ENCODE measurements around the gene CTNNA2. TPM values are rescaled to one million over a fixed set of nuclear protein-coding genes. Genes with fewer than 3 reads are reported as not detected.

CTNNA2 gene
- total RNA-seq, 2 donors from 2014 or later, result not detected

DNA sequence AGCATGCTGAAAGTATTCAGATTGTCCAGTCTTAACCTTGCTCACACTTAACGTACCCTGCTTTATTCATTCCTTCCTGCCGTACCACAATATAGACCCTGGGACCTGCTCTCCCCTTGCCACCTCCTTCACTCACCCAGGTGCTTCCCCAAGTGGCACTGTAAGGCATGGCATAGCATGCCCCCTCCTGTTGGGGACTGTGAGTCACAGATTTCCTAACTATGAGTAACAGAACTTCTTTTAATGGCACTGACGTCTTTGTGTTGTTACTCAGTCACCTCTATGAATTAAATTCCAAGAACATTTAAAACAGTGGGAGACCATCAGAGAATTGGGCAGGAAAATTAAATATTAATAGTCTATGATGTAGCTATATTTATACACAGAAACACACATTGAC is 117.2 kb downstream of the CTNNA2 start:
- Mint-ChIP-seq H3K36me3 (ENCODE audit: low read depth) (no peaks in the 10 kb centered on the region), H3K27me3 (no peaks in the 10 kb centered on the region), H3K4me3 (no peak overlapping the region), H3K9me3 (peaks cover 24% of the 10 kb centered on the region), H3K27ac (no peak overlapping the region), H3K4me1 (no peaks in the 10 kb centered on the region)
- no peak for ATAC-seq (replicated peaks)

DNA sequence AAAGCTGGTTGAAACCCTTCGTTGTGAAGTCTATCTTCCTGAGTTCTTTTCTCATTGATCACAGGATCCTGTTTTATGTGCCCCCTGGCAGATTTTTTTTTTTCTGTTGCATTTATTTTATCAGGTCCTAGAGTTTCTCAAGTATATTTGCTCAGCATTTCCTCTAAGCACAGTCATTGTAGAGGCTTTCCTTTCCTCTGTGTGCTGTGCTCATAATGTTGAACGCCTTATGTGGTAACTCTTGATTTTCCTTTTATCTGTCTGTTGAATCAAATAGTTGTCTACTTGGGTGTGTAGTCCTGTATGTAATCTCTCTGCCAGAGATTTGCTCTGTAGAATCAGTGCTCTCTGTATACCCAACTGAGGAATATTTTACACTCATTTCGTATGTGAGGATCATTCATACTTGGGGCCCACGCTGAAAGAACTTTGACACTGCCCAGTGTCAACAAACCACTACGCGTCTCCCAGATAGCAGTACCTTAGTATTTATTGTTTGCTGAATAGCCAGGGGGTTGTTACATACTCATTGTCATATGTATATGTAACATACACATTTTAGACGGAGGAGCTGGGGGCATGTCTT is 118.2 kb downstream of the CTNNA2 start:
- H3K4me1 Mint-ChIP-seq, result no peaks in the 10 kb centered on the region
- H3K9me3 Mint-ChIP-seq, result peaks cover 24% of the 10 kb centered on the region
- no peak overlapping the region for H3K4me3 Mint-ChIP-seq
- no peaks in the 10 kb centered on the region for H3K36me3 Mint-ChIP-seq (ENCODE audit: low read depth)
- no peak for ATAC-seq (replicated peaks)
- H3K27me3 Mint-ChIP-seq, result no peaks in the 10 kb centered on the region
- H3K27ac Mint-ChIP-seq, result no peak overlapping the region

DNA sequence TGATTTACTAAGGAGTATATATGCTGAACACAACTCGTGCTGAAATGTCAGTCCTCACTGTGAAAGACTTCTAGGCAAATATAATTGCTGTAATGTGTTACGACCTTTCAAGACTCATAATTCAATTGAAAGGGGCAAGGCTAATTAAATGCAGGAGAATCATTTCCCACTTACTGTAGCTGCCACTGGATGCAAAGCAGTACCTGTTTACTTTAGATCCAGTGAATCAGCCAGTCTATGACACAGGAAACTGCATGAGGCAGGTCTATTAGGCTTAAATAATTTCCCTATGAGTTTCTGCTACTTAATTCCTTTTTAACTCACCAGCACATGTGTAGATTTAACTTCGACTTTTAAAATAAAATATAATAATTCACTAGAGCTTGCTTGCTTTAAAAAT is 125.6 kb downstream of the CTNNA2 start:
- no peak for ATAC-seq (replicated peaks)
- H3K27ac Mint-ChIP-seq, result no peak overlapping the region
- H3K36me3 Mint-ChIP-seq (ENCODE audit: low read depth), result no peaks in the 10 kb centered on the region
- H3K27me3 Mint-ChIP-seq, result no peaks in the 10 kb centered on the region
- H3K9me3 Mint-ChIP-seq, result peaks cover 21% of the 10 kb centered on the region
- no peak overlapping the region for H3K4me3 Mint-ChIP-seq
- H3K4me1 Mint-ChIP-seq, result no peaks in the 10 kb centered on the region

DNA sequence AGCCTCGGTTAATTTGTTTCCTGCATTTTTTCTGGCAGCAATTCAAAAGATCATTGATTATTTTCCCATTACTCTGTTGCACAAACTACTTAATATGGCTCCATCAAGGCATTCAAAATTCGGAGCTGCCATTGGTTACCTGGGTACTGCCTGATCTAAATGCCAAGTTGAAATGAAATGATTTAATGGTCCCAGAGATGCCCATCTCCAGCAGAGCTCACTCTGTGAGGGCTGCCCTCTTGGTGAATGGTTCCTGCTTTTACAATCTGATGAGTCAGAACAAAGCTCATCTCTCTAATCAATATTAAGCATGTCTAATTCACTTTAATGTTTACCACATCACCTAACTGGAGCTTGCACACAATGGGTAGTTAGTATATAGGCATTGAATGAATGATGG is 126.1 kb downstream of the CTNNA2 start:
- Mint-ChIP-seq H3K4me1 (no peaks in the 10 kb centered on the region), H3K4me3 (no peak overlapping the region), H3K36me3 (ENCODE audit: low read depth) (no peaks in the 10 kb centered on the region), H3K27me3 (no peaks in the 10 kb centered on the region), H3K27ac (no peak overlapping the region), H3K9me3 (peaks cover 21% of the 10 kb centered on the region)
- no peak for ATAC-seq (replicated peaks)

DNA sequence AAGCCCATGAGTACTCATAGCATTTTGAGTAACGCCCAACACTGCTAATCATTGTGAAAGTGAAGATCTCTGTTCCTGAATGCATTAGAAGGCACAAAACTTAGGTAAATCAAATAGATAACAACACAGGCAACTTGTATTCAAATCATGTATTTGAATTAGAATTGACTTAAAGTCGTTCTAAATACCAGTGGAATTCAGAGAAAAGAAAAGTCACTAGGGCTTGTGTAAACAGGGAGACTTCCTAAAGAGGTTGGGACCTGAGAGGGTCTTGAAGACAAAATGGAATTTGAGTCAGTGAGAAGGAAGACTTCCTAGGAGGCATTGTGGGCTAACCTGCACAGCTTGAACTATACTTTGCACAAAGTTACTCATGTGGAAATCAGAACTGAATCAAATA is 127.2 kb downstream of the CTNNA2 start:
- Mint-ChIP-seq H3K9me3 (peaks cover 18% of the 10 kb centered on the region), H3K36me3 (ENCODE audit: low read depth) (no peaks in the 10 kb centered on the region), H3K27me3 (no peaks in the 10 kb centered on the region)

DNA sequence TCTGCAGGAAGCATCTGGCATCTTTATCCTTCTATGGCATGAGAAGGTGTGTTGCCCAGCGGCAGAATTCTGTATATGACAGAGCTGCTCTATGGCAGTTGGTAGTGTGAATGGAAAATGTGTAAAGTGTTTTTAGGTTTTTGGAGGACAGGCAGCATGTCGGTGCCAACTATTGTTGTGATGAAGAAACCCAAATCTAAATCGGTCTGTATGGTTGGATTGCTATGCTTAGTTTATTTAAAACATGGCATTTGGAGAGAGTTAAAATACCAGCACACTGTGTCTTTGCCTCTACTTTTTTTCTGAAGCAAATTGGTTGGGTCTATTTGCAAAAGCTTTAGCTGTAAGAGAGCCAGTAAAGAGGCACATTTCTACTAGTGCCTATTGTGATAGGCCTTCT is 136.7 kb downstream of the CTNNA2 start:
- no peak overlapping the region for H3K27ac Mint-ChIP-seq
- ATAC-seq (replicated peaks), result no peak

More for the DNA sequence above, 127.2 kb downstream of the CTNNA2 start:
- H3K4me1 Mint-ChIP-seq, result no peaks in the 10 kb centered on the region
- no peak for ATAC-seq (replicated peaks)
- no peak overlapping the region for H3K27ac Mint-ChIP-seq
- H3K4me3 Mint-ChIP-seq, result no peak overlapping the region

DNA sequence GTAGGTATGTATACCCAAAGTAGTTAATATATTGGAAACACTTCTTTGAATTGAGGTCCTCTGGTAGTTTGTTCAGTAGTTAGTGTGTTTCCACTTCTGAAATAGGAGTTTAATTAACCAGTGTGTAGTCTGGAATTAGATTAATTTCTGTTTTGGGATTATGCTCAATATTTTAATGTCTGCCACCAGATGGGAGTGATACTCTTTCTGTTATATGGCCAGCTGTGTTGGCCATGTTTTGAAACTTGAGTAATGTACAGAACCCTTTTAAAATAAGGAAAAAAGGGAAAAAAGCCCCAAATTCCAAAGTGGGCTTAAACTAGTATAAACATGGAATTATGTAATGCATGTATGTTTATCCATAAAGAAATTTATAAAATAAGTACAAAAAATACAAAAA is 147.7 kb downstream of the CTNNA2 start:
- ATAC-seq (replicated peaks), result no peak
- peaks cover 20% of the 10 kb centered on the region for H3K9me3 Mint-ChIP-seq
- H3K4me1 Mint-ChIP-seq, result no peaks in the 10 kb centered on the region
- H3K27me3 Mint-ChIP-seq, result no peaks in the 10 kb centered on the region
- H3K36me3 Mint-ChIP-seq (ENCODE audit: low read depth), result no peaks in the 10 kb centered on the region
- H3K4me3 Mint-ChIP-seq, result no peak overlapping the region
- no peak overlapping the region for H3K27ac Mint-ChIP-seq

More for the DNA sequence above, 136.7 kb downstream of the CTNNA2 start:
- no peaks in the 10 kb centered on the region for H3K4me1 Mint-ChIP-seq
- peaks cover 27% of the 10 kb centered on the region for H3K9me3 Mint-ChIP-seq
- H3K27me3 Mint-ChIP-seq, result no peaks in the 10 kb centered on the region
- H3K36me3 Mint-ChIP-seq (ENCODE audit: low read depth), result no peaks in the 10 kb centered on the region
- H3K4me3 Mint-ChIP-seq, result no peak overlapping the region

DNA sequence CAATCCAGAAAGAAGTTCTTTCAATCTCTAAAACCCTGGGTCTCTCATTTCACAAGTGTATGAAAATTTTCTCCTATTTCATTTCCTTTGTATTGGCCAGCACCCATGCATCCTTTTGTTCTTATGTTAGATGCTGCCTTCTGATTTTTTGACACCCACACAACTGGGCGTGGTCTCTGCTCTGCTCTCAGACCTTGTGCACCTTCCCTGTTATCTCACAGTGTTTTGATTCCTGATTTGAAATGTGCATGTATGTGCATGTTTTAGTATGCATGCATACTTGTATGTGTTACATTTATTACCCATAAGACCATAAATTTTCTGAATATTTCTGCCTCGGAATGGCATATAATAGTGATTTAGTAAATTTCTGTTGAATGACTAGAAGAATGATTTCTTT is 152.2 kb downstream of the CTNNA2 start:
- Mint-ChIP-seq H3K27ac (no peak overlapping the region), H3K4me1 (no peaks in the 10 kb centered on the region), H3K9me3 (peaks cover 20% of the 10 kb centered on the region), H3K27me3 (no peaks in the 10 kb centered on the region), H3K36me3 (ENCODE audit: low read depth) (no peaks in the 10 kb centered on the region), H3K4me3 (no peak overlapping the region)
- ATAC-seq (replicated peaks), result no peak

DNA sequence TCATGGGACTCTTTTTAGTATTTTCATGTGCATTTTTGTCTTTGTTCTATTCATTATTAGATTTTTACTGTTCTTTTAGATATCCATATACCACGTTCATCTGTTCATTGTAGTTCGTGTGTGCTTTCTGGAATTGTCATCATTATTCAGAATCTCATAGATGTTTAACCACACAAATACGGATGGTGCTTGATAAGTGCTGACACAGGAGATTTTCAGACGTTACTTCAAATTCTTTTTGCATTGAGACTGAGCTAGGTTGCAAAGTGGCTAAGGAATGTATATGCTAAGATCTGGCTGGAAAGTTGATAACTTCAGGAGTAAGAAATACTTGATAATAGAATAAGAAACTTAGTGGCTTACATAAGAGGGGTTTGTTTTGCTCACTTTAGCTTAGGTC is 153.6 kb downstream of the CTNNA2 start:
- Mint-ChIP-seq H3K27ac (no peak overlapping the region), H3K4me3 (no peak overlapping the region), H3K36me3 (ENCODE audit: low read depth) (no peaks in the 10 kb centered on the region), H3K4me1 (no peaks in the 10 kb centered on the region), H3K27me3 (no peaks in the 10 kb centered on the region), H3K9me3 (peaks cover 20% of the 10 kb centered on the region)
- no peak for ATAC-seq (replicated peaks)

DNA sequence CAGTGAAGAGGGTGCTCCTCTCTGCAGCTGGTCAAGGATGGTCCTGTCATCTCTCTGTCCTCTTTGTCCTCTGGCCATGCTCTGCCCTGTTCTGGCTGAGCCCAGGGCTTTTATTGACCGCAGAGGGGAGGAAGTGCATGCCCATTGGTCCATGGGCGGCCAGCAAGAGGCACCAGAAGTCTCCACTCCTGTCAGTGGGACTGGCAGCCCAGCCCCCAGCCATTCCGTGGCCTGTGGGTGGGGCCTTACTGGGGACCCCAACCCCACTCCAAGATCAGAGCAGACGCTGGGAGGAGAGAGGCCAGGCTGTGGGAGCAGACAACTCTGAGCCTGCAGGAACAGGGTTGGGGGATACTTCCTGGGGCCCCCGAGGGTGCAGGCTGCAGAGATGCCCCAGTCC is 156.9 kb downstream of the CTNNA2 start:
- Mint-ChIP-seq H3K4me1 (no peaks in the 10 kb centered on the region), H3K36me3 (ENCODE audit: low read depth) (no peaks in the 10 kb centered on the region), H3K27me3 (no peaks in the 10 kb centered on the region)

DNA sequence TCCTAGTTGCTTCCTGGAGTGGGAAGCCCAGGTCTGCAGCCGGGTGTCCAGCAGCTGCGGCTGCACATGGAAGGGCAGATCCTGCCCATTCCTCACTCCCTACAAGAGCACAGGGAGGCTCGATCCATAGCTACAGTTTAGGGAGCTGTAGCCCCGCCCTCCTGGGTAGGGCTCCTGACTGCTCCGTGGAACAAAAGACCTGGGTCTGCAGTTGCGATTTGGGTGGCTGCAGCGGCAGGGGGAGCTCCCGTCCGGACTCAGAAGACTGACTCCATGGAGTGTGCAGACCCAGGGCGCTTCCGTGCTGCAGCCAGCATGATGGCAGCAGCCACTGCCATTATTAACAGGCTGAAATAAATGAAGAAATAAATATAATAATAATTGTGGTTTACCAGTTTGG is 157.3 kb downstream of the CTNNA2 start:
- Mint-ChIP-seq H3K4me3 (no peak overlapping the region), H3K36me3 (ENCODE audit: low read depth) (no peaks in the 10 kb centered on the region), H3K27ac (no peak overlapping the region), H3K4me1 (no peaks in the 10 kb centered on the region), H3K9me3 (peaks cover 6% of the 10 kb centered on the region), H3K27me3 (no peaks in the 10 kb centered on the region)
- ATAC-seq (replicated peaks), result no peak

More for the DNA sequence above, 156.9 kb downstream of the CTNNA2 start:
- Mint-ChIP-seq H3K27ac (no peak overlapping the region), H3K9me3 (peaks cover 9% of the 10 kb centered on the region), H3K4me3 (no peak overlapping the region)
- no peak for ATAC-seq (replicated peaks)

DNA sequence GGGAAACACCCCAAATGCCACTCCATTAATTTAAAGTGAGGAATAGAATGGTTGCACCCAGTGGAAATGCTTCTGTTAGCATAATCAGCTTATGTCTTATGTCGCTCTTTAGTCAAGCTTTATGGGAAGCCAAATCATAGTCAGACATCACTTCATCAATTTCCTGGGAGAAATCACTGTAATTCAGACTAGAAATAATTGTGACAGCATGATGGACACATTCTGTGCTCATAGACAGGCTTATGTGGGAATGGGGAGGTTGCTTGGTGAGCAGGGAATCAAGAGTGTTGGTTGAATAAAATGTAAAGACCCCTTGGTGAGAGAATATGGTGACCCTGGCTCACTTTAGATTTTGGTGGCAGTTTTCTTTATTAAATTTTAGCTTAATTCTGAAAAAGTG is 174.0 kb downstream of the CTNNA2 start:
- Mint-ChIP-seq H3K27me3 (no peaks in the 10 kb centered on the region), H3K4me1 (no peaks in the 10 kb centered on the region), H3K27ac (no peak overlapping the region), H3K4me3 (no peak overlapping the region), H3K9me3 (peaks cover 25% of the 10 kb centered on the region), H3K36me3 (ENCODE audit: low read depth) (no peaks in the 10 kb centered on the region)
- ATAC-seq (replicated peaks), result no peak

DNA sequence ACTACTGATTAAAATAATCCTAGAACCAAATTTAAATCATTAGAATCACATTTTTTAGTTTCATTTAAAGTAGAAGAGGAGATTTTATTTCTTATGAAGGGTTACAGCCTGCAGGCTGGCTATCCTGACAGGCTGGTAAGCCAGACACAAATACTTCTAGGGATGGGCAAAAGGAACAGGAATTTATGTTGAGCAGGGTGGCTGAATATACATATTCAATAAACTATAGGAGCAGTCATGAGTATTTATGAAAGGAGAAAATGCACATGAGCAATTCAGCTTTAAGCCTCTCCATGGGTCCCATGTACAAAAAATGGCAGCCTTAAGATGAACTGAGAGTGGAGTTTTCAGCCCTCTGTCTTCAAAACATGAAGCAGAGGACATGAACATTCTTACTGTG is 182.4 kb downstream of the CTNNA2 start:
- H3K36me3 Mint-ChIP-seq (ENCODE audit: low read depth), result no peaks in the 10 kb centered on the region
- no peak overlapping the region for H3K27ac Mint-ChIP-seq
- peaks cover 12% of the 10 kb centered on the region for H3K9me3 Mint-ChIP-seq
- H3K27me3 Mint-ChIP-seq, result no peaks in the 10 kb centered on the region
- H3K4me1 Mint-ChIP-seq, result no peaks in the 10 kb centered on the region
- no peak overlapping the region for H3K4me3 Mint-ChIP-seq
- no peak for ATAC-seq (replicated peaks)

DNA sequence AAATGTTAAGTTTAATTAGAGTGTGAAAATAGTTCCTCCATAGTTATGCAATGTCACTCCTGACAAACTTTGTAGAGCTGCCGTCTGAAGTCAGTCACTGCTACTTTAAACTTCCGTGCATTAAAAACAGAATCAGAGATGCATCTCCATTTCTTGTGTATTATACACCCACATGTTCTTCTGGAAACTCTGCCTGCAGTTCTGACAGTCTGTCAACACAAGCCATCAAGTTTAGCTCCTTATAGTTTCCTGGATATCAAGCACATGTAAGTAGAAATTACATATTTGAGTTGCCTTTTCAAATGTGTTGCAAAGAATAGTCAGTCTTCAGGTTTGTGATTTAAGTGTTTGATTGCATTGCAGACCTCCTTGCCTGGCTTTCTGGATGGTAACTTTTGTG is 184.3 kb downstream of the CTNNA2 start:
- Mint-ChIP-seq H3K36me3 (ENCODE audit: low read depth) (no peaks in the 10 kb centered on the region), H3K27ac (no peak overlapping the region), H3K4me1 (no peaks in the 10 kb centered on the region), H3K9me3 (peaks cover 7% of the 10 kb centered on the region), H3K4me3 (no peak overlapping the region), H3K27me3 (no peaks in the 10 kb centered on the region)
- ATAC-seq (replicated peaks), result no peak

DNA sequence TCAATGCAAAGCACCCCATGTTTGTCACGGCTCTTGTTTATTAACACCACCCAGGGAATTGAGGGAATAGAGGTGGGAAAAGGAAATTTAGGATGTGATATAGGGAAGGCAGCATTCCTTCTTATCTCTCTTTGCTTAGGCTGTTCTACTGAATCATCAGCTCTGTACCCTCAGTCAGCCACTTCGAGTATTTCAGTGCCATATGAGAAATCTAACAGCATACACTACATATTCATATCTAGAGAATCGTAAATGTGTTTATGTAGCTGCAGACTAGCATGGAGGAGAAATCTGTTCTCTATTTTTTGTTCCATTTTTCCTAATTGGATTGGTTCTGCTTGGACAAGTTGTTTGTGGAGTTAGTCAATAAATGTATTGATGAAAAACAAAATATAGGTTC is 187.8 kb downstream of the CTNNA2 start:
- no peak overlapping the region for H3K27ac Mint-ChIP-seq
- no peaks in the 10 kb centered on the region for H3K27me3 Mint-ChIP-seq
- ATAC-seq (replicated peaks), result no peak
- H3K36me3 Mint-ChIP-seq (ENCODE audit: low read depth), result no peaks in the 10 kb centered on the region
- H3K9me3 Mint-ChIP-seq, result peaks cover 6% of the 10 kb centered on the region
- no peak overlapping the region for H3K4me3 Mint-ChIP-seq
- H3K4me1 Mint-ChIP-seq, result no peaks in the 10 kb centered on the region

DNA sequence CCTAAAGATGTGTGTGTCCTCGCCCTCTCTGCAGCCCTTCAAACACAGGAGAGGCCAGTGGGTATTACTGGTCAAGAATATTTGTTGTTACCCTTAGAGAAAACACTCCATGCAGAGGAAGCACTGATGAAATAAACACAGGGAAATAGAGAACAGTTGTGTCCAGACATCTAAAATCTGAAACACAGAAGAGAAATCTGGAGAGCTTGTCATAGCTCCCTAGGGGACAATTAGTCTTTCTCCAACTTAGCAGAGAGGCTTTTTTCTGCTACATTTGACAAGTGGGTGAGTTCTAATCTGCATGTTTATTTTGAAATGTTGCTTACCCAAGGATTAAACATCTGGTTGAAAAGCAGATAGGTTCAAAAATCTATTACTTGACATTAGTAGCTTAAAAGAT is 190.1 kb downstream of the CTNNA2 start:
- no peak for ATAC-seq (replicated peaks)
- no peak overlapping the region for H3K27ac Mint-ChIP-seq
- H3K9me3 Mint-ChIP-seq, result peaks cover 9% of the 10 kb centered on the region
- H3K36me3 Mint-ChIP-seq (ENCODE audit: low read depth), result no peaks in the 10 kb centered on the region
- no peaks in the 10 kb centered on the region for H3K4me1 Mint-ChIP-seq
- H3K27me3 Mint-ChIP-seq, result no peaks in the 10 kb centered on the region
- H3K4me3 Mint-ChIP-seq, result no peak overlapping the region

Measured in activated T-helper 17 cell treated with anti-CD3 and anti-CD28 coated beads, Interleukin-2, amount 50 U/mL, for 72 hours (primary cell).